Activated T-cell treated with anti-CD3 and anti-CD28 coated beads for 24 hours (primary cell): ENCODE results near the gene LRIT3.
"Not testable (repeated sequence)": the region's sequence is repeated elsewhere in the genome, so short reads cannot be mapped to it uniquely, and the experiment has no call there.

Experiments used
- DNase-seq: peaks from one replicate; pipeline ENCODE4 v3.0.0-alpha.2; 2020; ENCODE audit warnings: low read depth

The LRIT3 gene

DNA sequence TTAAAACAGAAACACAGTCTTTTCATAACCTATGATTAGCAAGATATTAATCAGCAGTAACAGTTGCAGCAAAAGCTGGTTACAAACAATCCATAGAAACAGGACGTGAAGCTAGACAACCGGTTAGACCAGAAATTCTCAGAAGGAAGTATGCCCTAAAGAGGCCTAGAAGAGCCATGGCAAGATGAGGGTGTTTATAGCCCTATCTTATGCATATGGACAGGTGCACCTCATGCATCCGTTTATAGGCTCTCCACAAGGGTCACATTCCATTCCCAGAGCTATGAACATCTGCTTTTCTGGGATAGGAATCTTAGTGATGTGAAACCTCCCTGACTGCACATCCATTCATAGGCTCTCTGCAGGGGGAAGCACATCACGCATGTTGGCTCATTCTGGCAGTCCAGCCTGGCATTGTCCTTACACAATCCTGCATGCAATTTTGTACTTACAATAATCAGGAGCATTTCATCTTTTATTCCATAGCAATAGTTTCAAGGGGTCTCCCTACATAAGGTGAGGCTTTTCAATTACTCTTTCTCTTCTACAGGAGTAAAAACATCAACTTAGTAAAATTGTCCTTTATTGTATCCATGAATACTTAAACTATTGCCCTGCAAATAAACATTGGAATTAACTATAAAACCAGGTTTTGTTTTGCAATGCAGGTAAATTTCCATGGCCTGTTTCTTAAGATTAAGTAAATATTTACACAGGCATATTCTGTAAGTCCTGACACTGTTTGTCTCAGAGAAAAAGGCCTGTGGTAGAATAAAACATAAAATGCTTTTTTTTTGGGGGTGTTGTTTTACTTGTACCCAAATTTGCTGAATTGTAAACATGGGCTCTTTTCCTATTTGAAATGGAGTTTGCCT is 11.8 kb downstream of the LRIT3 start:
- not testable (repeated sequence) for DNase-seq

DNA sequence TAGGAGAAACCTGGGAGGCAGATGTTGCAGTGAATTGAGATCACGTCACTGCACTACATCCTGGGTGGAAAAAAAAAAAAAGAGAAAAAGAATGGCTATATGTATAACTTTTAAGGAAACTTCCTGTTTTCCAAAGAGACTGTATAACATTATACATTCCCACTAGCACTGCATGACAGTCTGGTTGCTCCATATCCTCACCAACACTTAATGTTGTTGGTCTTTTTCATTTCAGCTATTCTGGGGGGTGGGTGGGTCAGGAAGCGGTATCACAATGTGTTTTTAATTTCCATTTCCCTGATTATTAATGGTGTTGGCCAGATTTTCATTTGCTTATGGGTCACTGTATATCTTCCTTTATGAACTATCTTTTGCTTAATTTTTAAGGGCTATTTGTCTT is 13.4 kb downstream of the LRIT3 start:
- DNase-seq, result no peak

DNA sequence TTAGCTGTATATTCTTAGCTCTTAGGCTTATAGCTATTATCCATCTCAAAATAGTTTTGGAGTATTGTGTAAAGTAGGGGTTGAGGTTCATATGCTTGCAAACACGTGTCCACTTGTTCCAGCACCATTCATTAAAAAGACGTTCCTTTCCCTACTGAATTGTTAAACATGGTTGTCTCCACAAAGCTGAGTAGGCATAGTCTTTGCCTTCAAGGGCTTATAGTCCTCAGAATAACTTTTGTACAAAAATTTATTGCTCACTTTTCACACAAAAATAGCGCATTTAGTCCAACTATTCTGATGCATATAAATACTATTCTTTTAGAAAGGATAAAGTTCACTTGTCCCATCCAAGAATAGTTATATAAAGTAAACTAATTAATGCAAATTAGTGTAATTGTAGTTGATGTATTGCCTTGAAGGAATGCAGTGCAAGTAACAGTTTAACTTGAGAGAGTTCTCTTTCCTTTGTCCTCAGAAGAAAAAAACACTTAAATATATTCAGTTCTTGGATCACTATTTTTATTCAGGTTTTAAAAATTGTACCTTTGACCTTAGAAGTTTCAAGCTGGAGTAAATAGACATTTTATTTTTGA is 14.1 kb downstream of the LRIT3 start:
- DNase-seq, result no peak

DNA sequence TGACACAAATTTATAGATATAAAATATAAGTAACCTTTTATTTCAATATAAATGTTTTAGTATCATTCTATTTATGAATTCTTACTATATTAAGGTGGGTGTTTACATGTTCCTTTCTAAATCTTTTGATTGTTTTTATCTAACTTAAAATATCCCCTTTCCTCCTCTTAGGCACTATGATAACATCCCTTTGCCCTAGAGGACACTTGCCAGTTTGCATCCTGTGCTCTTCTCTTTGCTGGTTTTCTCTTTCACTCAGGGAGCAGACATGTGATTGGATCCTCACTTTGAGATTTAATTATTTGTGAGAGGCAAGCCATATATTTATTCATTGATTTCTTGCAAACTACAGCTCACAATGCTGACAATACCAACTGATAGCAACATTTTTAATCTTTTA is 16.2 kb downstream of the LRIT3 start:
- DNase-seq, result no peak

DNA sequence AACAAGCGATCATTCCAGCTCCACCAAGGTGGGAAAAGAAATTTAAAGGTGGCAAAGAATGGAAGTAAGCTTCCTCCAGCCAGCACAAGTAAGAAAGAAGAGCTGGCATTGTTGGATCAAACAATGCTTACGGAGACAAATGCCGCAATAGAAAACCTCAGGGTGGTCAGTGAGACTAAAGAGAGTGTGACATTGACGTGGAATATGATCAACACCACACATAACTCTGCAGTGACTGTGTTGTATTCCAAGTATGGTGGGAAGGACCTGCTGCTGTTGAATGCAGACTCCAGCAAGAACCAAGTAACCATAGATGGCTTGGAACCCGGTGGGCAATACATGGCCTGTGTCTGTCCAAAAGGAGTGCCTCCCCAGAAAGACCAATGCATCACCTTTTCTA is 22.2 kb downstream of the LRIT3 start:
- no peak for DNase-seq

DNA sequence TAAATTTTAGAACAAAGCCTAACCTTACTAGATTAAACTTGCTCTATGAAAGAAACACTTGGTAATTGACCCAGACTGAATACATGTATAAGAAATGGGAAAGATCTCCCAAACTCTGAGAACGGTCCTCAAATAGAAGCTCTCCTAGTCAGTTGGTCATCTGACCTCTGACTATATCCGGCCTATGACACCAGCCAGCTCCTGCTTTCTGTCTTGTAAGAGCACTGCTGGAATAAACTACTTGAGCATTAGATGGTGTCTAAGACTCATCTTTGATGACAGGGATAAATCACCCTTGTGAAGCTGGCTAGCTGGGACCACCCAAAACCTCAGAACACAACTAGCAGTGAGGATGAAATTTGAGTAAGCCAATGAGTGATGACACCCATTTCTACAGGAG is 24.2 kb downstream of the LRIT3 start:
- DNase-seq, result no peak

DNA sequence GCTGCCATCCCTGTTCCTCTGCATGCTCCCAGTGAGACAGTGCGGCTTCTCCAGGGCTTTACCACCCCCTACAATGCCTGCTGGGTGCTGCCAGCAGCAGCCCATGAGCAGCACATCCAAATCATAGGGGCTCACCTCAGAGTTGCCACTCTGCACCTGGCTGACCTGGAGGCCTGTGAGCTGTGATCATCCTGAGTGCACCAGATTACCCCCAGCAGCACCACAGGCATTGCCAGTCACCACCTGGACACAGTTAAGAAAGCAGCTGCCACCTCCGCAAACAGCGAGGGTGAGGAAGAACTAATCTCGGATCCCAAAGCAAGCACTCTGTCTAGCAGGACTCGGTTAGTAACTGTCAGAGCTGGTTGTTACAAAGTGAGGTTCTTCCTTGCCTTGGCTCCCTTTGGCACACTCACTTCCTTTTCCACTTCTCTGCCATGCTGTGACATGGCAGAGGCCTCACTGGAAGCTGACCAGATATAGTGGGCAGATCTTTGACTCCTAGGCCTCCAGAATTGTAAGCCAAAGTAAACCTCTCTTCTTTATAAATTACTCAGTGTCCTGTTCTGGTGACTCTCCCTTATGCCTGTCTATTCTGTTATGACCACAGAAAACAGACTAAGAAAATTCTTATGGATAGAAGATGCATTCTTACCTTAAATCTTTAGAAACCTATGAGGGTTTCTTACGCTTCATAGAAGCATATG is 25.2 kb downstream of the LRIT3 start:
- DNase-seq, result no peak

DNA sequence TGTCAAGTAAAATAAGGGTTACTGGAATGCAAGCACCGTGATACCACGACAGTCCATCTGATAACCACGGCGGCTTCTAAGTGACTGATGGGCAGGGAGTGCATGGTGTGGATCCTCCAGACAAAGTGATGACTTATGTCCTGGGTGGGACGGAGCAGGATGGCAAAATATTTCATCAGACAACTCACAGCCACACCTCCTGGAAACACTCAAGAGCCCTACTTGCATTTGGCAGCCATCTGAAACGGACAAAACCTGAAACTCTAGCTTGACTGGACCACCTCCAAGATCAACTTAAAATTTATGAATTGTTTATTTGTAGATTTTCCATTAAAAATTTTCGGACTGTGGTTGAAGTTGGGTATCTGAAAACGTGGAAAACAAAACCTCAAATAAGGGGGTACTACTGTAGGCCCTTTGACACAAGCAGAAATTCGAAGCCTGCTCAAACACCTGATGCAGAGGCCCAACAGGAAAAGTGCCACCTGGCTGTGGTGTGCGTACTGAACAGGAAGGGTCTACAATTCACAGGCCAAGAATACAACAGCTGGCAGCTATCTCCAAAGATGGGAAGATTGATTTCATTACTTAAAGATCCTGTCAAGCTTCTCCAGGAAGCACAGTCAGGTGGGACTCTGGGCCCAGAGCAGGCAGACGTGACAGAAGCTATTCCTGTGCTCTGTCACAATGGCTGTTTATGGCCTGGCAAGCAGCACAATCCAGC is 26.0 kb downstream of the LRIT3 start:
- no peak for DNase-seq

DNA sequence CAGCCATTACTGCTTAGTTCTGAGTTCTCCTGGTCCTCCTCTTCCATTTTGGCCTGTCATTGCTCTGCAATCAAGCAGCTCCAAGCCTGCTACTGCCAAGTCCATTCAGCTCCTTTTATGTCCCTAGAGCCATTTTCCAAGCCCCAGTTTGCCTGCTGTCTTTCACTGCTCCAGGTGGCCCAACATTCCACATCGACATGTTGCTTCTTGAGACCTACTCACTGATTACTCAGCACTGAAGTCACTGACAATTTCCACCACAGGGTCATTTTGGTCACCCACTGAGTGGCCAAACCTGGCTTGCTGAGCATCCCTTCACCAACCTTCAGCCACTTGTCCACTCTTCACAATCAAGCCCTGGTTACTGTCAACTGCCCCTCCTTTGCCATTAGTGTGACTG is 27.2 kb downstream of the LRIT3 start:
- DNase-seq, result no peak

DNA sequence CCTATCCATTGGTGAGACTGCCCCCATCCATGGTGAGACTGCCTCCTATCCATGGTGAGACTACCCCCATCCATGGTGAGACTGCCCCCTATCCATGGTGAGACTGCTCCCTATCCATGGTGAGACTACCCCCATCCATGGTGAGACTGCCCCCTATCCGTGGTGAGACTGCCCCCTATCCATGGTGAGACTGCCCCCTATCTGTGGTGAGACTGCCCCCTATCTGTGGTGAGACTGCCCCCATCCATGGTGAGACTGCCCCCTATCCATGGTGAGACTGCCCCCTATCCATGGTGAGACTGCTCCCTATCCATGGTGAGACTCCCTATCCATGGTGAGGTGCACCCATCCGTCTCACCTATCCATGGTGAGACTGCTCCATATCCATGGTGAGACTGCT is 27.6 kb downstream of the LRIT3 start:
- DNase-seq, result not testable (repeated sequence)

DNA sequence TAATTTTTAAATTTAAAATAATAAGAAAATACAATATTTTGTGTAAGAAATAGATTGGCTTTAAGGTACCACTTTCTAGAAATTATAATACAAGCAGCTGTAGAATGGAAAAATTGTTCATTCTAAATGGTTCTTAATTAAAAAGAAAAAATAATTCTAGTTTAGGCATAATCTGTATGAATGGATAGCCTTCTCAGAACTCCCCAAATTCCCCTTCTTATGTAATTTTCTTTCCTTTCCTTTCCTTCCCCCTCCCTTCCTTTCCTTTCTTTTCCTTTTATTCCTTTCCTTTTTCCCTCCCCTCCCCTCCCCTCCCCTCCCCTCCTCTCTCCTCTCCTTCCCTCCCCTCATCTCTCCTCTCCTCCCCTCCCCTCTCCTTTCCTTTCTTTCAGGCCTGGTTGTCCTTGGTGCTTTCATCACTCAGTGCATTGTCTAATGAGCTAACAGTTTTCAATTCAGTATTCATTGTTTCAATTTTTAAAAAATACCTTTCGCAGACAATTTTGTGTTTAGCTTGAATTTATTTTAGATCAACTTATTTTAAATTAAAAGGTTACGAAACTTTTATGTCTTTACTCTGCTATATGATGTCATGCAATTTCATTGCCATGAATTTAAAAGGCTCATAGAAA is 28.8 kb downstream of the LRIT3 start:
- no peak for DNase-seq

DNA sequence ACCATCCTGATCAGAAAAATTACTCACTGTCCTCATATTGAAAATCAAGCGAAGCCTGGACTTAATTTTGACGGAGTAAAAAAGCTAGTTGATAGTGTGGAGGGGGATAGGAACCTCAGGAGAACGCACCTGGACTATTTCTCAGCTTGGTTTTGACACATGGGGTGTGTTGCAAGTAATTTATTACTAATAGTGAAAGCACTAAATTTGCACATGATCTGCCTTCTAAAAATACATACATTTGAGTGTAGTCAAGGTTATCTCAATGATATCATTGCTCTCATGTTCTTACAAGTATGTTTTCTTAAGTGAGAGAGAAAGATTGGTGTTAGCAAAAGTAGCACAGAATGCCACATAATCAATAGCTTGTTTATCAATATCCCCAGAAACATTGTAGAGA is 29.5 kb downstream of the LRIT3 start:
- no peak for DNase-seq

DNA sequence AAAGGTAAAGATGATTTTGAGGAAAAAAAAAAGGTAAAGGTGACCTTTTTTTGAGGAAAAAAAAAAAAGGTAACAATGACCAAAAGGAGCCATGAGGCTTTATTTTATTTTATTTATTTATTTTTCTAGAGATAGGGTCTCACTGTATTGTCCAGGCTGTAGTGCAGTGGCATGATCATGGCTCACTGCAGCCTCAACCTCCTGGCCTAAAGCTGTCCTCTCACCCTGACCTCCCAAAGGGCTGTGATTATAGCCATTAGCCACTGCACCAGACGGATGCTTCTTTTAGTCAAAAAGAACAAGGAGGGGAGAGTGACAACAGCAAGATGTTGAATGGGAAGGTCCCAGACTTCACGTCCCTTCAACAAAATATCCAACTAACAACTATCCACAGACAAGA is 30.4 kb downstream of the LRIT3 start:
- no peak for DNase-seq

DNA sequence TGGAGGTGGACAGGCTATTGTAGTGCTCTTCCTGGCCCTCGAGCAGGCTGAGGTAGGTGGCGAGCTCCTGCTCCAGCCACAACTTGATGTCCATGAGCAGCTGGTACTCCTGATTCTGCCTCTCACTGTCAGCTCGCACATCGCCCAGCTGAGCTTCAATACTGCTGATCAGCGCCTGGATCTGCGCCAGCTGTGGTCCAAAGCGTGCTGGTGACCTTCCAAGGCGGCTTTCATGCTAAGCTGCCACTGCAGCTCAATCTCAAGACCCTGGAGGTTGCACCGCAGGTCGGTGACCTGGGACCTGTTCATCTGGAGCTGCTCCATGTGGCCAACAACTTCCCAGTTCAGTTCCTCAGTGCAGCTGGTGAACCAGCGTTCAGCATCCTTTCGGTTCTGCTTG is 31.2 kb downstream of the LRIT3 start:
- no peak for DNase-seq

DNA sequence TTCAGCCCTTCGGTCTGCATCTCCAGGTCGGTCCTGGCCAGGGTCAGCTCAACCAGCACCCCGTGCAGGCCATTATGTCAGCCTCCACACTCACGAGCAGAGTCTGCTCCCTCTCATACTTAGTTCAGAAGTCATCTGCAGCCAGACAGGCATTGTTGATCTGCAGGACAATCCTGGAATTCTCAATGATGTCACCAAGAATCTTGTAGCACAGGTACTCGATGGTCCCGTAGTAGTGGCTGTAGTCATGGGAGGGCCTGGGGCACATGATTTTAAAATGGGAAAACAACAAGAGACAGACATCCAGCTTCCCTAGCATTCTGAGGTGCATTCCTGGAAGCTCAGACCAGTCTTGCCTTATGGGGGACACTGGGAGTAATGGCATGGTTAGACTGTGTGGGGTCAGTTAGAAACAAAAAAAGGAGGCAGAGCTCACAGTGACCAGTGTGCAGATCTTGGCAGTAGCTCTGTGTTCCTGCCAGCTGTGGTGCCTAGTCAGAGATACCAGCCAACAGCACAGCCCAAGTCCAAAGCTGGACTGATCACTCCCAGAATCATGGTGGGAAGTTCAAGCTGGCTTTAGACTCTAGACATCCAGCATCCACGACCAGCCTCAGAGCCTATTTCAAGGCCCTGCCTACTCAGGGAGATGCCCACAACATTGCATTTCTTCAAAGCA is 31.9 kb downstream of the LRIT3 start:
- no peak for DNase-seq

DNA sequence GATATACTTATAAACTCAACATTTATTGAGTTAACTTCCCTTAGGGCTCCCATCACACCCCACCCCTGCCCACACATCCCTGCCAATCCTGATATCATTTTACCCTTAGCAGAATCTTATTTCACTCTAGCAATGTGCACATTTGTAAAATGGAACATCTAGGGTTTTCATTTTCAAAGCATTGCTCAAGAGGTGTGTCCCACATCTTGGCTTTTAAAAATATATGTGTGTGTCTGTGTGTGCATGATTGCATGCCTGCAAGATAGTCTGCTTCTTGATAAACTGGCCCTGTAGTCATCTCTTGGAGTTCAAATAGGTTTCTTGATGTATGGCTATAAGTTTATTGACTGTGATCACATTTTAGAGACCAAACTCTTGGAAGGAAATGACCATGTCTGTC is 38.4 kb downstream of the LRIT3 start:
- DNase-seq, result no peak

DNA sequence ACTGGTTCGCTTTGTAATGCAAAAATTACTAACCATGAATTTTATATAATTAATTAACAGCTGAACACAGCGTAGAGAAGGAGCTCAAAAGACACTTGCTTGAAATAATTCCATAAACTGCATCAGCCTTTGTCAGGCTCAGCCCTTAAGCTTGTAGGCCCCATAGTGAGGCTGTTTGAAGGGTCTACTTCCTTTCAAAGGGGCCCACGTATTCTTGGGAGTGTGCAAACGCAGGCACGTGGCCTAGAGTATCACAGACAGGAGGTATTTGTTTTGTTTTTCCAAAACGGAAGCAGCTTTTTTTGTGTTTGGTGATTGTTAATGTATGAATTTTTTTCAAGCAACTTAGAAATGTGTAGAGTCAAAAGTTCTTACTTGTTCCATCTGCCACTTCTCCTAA is 39.2 kb downstream of the LRIT3 start:
- DNase-seq, result no peak

DNA sequence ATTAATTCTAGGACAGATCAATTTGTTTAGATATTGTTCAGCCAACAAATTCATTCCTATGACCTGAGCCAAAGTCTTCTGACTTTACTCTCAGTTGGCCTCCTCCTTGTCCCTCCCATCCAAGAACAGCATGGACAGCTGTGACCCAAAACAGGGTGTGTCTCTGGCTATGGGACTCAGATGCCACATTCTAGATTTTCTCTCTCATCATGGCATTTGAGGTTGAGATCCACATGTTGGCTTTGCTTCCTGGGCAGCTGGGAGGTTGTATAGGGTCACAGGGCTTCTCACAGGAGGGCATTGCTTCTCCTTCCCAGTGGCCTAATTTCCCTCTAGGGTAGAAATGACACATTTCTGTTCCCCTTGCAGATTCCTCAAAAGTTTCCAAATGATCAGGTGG is 42.2 kb downstream of the LRIT3 start:
- no peak for DNase-seq

DNA sequence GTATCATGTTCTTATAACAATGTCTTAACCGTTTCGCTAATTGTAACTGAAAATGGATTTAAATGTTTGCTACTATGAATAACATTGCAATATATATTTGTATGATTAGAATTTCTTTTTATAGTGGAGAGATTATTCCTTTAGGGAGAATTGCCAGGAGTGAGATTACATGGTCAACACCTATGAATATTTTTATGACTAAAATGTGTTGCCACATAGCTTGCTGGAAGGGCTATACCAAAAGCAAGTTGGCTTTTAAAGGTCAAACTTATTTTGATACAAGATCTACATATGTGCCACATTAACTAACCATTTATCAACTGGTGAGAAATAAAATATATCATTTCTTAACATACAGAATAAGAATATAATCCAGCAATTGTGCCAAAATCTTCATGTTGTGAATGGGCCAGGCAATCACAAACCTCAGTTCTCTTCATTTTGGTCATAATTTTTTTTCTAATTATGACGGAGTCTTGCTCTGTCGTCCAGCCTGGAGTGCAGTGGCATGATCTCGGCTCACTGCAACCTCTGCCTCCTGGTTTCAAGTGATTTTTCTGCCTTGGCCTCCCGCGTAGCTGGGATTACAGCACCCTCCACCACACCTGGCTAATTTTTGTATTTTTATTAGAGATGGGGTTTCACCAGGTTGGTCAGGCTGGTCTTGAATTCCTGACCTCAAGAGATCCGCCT is 54.8 kb downstream of the LRIT3 start:
- DNase-seq, result no peak

DNA sequence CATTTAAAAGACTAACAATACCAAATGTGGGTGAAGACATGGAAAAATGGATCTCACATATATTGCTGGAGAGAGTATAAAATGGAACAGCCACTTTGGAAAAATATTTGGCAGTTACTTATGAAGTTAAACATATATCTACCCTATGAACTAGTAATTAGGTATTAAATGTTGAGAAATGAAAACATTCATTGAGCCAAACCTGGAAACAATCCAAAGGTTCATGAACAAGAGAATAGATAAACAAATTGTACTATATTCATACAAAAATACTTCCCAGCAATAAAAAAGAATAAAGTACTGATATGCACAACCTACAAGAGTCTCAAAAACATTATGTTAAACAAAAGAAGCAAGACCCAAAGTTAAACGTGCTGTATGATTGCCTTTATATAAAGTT is 60.8 kb downstream of the LRIT3 start:
- DNase-seq, result no peak

DNA sequence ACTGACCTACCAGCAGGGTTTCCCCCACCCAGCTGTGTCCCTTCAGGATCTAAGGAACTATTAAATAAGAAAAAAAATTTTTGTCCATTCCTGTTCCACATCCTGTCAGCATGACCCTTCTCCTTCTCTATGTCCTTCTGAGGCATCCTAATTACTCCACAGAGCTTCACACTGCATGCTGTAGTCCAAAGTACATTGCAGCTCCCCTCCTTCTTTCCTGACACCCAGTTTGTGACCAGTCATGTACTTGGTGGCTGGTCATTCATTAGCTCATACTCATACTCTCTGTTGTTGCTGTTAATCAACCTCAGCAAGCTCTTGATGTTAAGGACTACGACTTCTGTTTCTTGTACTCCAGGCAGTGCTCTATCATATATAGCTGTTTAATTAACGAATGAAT is 62.3 kb downstream of the LRIT3 start:
- no peak for DNase-seq
